Spleen (tissue), 7 donors: Measurements from ENCODE around the gene OR2A1.
"Not testable (repeated sequence)": the region's sequence is repeated elsewhere in the genome, so short reads cannot be mapped to it uniquely, and the experiment has no call there.

Source experiments
- CTCF ChIP-seq, 11 experiments: fragments of 200-600 bp in 7 of 11; fragments of 450-650 bp in 4 of 11; sonication (generic) in 4 of 11; IDR thresholded peaks in 8 of 11; conservative IDR thresholded peaks in 3 of 11; 1 replicate in 7 of 11; 2 replicates in 4 of 11; pipeline versions ENCODE4 v1.4.0 to v1.8.0; 2016 to 2021; ENCODE audit warnings: antibody characterized with exemption in 11 of 11, inconsistent platforms in 4 of 11, mild to moderate bottlenecking in 1 of 11
- POLR2A ChIP-seq, 3 donors: fragments of 450-650 bp; IDR thresholded peaks; one replicate each; pipeline ENCODE4 v1.5.1; 2017; ENCODE audit warnings: antibody characterized with exemption in 3 of 3, mild to moderate bottlenecking in 1 of 3
- POLR2AphosphoS5 ChIP-seq, 3 donors: sonication (generic); formaldehyde crosslinking; IDR thresholded peaks; one replicate each; pipeline ENCODE4 v1.5.1; 2017; ENCODE audit warnings: antibody characterized with exemption in 3 of 3
- donor health status: DM: no; HTN: no; CAD: no; lungs with moderate emphysema.
- donor health status: DM: no; HTN: no; CAD: no.
- donor health status: DM: no; HTN: no; CAD: no.

- TF ChIP-seq CTCF (IDR thresholded peaks at IDR 0.05 in 8 of 11, conservative IDR thresholded peaks at IDR 0.05 in 3 of 11); POLR2A (IDR thresholded peaks at IDR 0.05); POLR2AphosphoS5 (IDR thresholded peaks at IDR 0.05): not testable (repeated sequence)
Measured at GRCh38 chr7:144292384-144293161, 19.6 kb upstream of the OR2A1 start.
